HL-60 (cell line): ENCODE results near the gene CCDC59.

Source experiments
- DNase-seq, 2 experiments: peaks; one replicate each; pipeline ENCODE4 v3.0.0-alpha.2; 2010 to 2020; ENCODE audit warnings: low read depth in 1 of 2, low spot score in 1 of 2
- H3K27ac ChIP-seq: fragments of 250-450 bp; sonication (Bioruptor Pico); replicated peaks from 2 replicates; pipeline ENCODE4 v1.5.1; 2020; ENCODE audit warnings: mild to moderate bottlenecking, moderate library complexity
- H3K27me3 ChIP-seq: fragments of 250-450 bp; sonication (Bioruptor Pico); 2 replicates; pipeline ENCODE4 v1.5.1; 2021; ENCODE audit warnings: mild to moderate bottlenecking, moderate library complexity; ENCODE audit not compliant: insufficient read depth, poor library complexity, severe bottlenecking
- H3K4me3 ChIP-seq: replicated peaks from 2 replicates; pipeline ENCODE4 v1.5.1; 2011; ENCODE audit warnings: mild to moderate bottlenecking, control low read depth, low read length; ENCODE audit not compliant: insufficient read depth
- CTCF ChIP-seq: IDR thresholded peaks from one replicate; pipeline ENCODE4 v1.5.1; 2011; ENCODE audit warnings: low read length, control low read depth, inconsistent platforms; ENCODE audit not compliant: insufficient read depth
- GABPA ChIP-seq: IDR thresholded peaks from 2 replicates; pipeline ENCODE4 v1.6.1; 2012; ENCODE audit warnings: low read depth
- POLR2AphosphoS5 ChIP-seq: IDR thresholded peaks from 2 replicates; pipeline ENCODE4 v1.6.1; 2012; ENCODE audit warnings: low read depth
- REST ChIP-seq: IDR thresholded peaks from 2 replicates; pipeline ENCODE4 v1.6.1; 2012; ENCODE audit warnings: low read depth; ENCODE audit not compliant: insufficient replicate concordance
- SPI1 ChIP-seq: IDR thresholded peaks from 2 replicates; pipeline ENCODE4 v1.6.1; 2012; ENCODE audit warnings: low read depth, mild to moderate bottlenecking, borderline replicate concordance

Gene CCDC59

GRCh38 chr12:82327861-82328260 is 30.3 kb downstream of the CCDC59 start:
- H3K27me3 ChIP-seq: no peaks in the 10 kb centered on the region
- no peak overlapping the region for H3K27ac ChIP-seq
- no peak for DNase-seq
- no peak overlapping the region for H3K4me3 ChIP-seq
- TF ChIP-seq POLR2AphosphoS5: no peak
- no peak for TF ChIP-seq GABPA
- TF ChIP-seq CTCF: no peak
- TF ChIP-seq REST: no peak
- no peak for TF ChIP-seq SPI1

- no peak overlapping the region for H3K4me3 ChIP-seq
- TF ChIP-seq REST (no peak), POLR2AphosphoS5 (no peak), GABPA (no peak), SPI1 (no peak), CTCF (peak; percentile 9)
- no peaks in the 10 kb centered on the region for H3K27me3 ChIP-seq
- no peak for DNase-seq
- no peak overlapping the region for H3K27ac ChIP-seq
Measured at GRCh38 chr12:82326905-82327503, 31.2 kb downstream of the CCDC59 start.

- TF ChIP-seq GABPA (no peak), POLR2AphosphoS5 (no peak), REST (no peak), SPI1 (no peak), CTCF (no peak)
- no peak for DNase-seq
Measured at GRCh38 chr12:82325540-82326336, 32.4 kb downstream of the CCDC59 start.

More at GRCh38 chr12:82325540-82326336, 32.4 kb downstream of the CCDC59 start:
- Histone ChIP-seq H3K4me3 (no peak overlapping the region), H3K27ac (no peak overlapping the region), H3K27me3 (no peaks in the 10 kb centered on the region)
